NCI-H2227 (cell line): ENCODE results near the gene UBXN10.

Experiments
- DNase-seq: peaks from one replicate; lab custom pipeline; 2025; ENCODE audit not compliant: unreplicated experiment; lab: John Stamatoyannopoulos, UW

Gene UBXN10, protein sequence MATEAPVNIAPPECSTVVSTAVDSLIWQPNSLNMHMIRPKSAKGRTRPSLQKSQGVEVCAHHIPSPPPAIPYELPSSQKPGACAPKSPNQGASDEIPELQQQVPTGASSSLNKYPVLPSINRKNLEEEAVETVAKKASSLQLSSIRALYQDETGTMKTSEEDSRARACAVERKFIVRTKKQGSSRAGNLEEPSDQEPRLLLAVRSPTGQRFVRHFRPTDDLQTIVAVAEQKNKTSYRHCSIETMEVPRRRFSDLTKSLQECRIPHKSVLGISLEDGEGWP

DNA sequence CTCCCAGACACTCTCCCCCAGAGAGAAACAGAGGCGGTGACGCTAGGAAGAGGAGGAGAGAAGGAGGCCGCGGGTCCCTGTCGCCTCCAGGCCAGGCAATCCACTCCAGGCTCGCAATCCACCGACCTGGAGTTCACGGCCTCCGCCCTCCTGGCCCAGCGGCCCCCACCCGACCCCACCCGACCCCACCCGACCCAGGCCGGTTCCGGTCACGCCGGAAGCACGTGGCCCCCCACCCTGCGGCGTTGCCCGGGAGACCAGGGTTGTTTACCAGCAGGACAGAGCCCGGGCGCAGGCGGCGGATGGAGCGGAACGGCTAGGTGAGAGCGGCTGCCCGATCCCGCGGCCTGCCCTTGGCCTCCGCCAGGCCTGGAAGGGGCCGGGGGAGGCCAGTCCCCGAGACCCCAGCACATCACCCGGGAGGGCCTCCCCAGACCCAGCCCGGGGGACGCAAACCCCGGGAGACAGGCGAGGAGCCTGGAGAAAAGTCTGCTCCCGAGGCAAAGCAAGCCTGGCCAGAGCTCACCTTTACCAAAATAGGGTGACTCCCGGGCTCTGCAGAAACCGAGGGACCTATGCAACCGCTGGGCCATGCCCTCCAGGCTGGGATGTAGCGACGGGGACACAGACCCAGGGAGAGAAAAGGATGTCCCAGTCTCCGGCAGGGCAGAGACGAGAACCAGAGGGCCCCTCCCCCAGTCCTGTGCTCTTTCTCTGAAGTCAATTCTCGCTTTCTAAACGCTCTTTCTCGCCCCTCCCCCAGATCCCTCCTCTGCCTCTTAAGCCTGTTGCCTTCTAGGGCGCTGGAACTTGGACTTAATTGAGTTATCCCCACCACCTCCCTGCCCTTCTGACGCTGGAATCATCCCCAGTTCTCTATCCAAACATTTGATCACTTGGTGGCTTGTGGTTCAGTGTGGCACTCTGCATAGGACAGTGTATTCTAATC lies at the start of gene UBXN10, which contains the start of gene PLA2G2C:
Gene UBXN10, plus strand, starts transcription at position 263 of the 949 bp plus-strand sequence. CDS start 4,466 bp downstream, outside the sequence.
Gene PLA2G2C, minus strand, starts transcription at position 685 of the 949 bp plus-strand sequence. CDS start 9,155 bp downstream, outside the sequence.
- peak; percentile 59 for DNase-seq

DNA sequence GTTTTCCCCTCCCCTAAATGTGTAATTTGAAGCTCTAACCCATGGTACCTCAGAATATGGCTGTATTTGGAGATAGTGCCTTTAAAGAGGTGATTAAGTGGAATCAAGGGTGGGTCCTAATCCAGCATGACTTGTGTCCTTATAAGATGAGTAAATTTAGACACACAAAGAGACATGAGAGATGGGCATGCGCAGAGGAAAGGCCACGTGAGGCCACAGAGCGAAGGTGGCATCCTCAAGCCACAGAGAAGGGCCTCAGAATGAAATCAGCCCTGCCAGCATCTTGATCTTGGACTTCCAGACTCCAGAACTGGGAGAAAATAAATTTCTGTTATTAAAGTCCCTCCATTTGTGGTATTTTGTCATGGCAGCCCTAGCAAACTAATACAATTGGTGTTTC lies 49.6 kb upstream of the UBXN10 start:
- no peak for DNase-seq

DNA sequence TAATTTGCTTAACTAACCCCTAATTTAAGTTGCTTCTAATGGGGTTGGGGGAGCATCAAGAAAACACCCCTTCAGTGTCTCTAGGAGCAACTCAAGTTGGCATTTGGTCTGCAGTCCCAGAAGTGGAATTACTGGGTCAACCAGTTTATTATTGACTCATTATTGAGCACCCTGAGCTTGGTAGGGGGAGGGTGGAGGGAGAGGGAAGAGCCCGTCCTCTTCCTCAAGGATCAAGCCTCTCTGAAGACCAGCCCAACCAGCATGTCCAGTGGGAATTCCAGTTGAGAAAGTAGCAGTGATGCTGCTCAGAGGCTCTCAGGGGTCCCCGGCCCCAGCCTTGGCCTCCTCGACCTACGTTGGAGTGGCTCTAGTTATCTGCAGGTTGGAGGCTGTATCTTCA lies 48.8 kb upstream of the UBXN10 start:
- no peak for DNase-seq

DNA sequence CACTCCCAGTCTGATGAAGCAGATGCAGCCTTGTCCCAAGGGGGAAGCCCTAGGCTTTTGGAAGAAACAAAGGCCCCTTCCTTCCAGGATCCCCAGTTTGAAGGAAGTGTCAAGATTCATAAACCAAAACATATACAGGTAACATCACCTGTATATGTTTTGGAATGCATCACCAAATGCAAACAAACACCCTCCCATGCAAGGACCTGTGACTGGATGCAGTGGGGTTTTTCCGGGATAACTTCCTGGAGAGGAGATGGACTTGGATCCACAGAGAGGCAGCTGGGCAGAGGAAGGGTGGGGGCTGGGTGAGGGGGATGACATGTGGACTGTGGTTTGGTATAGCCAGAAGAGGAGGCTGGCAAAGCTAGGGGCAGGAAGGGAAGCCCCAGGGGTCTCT lies 48.3 kb upstream of the UBXN10 start:
- no peak for DNase-seq

DNA sequence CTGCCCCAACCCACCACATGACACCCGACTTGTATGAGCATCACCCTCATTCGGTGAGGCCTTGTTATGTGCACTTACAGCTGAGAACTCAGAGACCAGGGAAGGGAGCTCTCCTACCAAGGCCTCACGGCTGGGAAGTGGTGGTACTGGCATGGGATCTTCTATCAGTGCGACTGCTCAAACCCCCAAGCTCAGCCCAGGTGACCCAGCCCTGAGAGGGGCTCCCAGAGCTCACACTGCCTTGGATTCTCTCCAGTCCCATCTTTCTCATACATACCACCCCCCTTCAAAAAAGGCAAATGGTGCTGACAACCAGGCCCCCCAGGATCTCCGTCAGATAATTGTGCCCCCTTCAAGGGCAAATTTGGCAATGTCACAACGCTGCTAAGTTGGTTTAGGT lies 47.5 kb upstream of the UBXN10 start:
- no peak for DNase-seq

DNA sequence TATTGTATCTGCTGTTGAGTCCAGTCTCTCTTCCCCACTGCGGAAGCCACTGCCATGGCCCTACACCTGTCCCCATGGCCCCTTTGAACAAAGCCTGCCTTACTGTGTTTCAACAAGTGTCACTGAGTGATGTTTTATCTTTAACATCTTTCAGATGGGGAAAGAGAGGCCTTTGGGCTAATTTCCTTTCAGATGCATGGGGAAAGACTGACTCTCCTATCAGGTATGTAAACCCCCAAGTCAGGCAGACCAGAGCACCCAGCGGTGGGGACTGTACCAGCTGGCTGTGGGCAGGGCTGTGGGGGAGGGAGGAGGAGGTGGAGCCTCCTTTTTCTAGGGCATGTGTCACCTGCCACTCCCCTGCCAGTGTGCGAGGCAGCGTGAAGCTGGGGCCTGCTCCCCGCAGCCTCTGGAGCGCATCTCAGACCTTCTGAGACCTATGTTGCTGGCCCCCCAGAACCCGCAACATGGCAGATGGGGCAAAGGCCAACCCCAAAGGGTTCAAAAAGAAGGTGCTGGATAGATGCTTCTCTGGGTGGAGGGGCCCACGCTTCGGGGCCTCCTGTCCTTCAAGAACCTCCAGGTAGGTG lies 46.8 kb upstream of the UBXN10 start, which contains the start of gene PLA2G2F:
Gene PLA2G2F, plus strand, starts transcription at position 363 of the 590 bp plus-strand sequence. Its CDS starts 105 bp downstream, at position 468.
- no peak for DNase-seq

DNA sequence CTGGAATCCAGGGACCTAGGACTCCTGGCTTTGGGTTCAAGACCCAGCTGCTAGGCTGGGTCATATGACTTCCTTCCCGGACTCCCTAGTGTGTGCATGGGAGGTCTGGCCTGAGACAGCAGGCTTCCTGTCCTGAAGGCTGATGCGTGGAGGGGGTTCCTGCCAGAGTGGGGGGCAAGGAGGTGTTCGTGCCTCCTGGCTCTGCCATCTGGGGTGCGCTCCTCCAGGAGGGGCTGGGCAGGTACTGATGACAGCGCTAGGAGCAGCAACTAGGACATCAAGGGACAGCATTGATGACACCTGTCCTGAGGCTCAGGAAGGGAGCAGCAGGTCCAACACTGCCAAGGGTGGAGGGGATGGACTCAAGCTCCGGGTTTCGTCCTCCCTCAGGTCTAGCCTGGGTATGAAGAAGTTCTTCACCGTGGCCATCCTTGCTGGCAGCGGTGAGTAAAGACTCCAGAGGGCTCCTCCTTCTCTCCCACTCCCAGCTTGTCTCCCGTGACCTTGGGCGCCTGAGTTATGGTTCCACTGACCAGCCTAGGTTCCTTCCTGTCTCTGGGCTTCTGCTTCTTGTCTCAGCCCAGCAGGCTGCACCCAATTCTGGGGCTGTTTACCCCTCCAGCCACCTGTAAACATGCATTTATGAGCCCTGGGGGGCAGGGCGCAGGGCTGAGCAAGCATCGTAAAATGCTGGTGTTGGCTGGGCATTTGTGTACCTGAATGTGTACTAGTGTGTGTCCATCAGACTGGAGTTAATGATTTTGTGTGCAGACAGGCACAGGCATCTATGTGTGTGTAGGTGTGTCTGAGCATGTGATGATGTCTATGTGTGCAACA lies 45.9 kb upstream of the UBXN10 start:
- DNase-seq: no peak

DNA sequence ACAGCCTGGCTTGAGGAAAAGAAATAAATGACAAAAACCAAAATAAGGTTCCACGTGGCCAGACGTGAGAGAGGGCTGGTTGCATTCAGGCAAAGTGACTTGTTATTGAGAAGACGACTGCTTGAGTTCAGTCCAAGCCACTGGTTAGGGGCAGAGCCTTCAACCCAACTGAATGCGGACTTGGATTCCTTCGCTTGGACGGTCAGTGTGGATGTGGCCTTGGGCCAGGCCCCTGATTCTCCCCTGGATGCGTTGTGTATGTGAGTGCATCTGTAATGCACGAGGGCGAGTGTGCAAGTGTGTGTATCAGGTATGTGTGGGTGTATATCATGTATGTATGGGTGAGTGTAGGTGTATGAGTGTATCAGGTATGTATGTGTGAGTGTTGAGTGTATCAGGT lies 44.9 kb upstream of the UBXN10 start:
- DNase-seq: no peak

DNA sequence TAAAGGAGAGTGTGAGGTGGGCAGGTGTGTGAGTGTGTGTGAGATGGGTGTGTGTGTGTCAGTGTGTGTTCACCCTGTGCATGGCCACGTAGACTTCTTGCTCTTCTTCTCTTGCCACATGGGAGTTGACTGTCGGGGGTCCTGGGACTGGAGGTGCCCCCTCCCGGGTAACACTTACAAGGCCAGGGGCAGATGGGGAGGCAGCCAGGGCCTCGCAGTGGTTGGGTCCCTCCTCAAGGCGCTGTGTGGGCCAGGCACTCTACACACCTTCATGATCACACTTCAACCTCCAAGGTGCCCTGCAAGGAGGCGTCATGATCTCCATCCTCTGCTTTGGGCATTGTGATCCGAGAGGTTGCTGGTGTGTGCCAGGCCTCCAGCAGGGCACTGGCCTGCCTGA lies 44.4 kb upstream of the UBXN10 start:
- no peak for DNase-seq

DNA sequence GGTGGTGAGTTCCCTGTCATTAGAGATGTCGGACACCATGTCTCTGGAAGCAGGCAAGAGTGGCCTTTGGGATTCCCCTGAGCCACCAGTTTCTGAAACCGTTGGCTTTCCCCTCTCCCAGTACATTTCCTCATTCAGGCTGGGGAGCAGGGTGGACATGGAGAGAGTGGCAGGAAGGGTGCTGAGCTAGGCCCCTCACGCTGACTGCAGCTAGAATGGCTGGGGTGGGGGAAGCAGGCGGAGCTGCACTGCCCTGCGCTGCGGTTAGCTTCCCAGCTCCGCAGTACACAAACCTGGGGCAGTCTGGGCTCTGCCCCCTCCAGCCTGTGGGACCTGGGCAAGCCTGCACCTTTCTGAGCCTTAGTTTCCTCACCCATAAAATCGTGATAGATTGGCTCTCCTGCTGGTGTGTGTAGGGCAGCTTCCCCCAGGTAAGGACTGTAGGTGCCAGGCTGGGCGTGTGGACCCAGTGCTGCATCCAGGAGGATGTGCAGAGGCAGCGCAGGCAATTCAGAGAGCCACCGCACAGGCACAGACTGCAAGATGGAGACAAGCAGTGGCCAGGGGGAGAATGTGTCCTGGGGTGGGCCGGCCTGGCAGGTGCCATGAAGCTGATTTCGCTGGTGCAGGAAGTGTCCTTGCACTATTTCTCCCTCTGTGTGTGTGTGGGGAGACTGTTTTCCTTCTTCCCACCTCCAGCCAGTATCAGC lies 43.7 kb upstream of the UBXN10 start:
- DNase-seq: no peak

DNA sequence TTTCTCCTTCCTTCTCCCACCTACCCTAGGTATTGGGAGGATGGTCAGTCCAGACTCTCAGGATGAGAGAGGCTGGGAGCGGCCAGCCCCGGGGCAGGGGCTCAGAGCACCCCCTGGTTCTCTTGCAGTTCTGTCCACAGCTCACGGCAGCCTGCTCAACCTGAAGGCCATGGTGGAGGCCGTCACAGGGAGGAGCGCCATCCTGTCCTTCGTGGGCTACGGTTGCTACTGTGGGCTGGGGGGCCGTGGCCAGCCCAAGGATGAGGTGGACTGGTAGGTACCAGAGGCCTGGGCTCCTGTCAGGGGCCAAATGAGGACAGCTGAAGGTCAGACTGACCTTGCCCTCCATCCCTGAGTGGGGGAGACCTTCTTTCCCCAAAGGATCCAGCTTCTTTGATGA lies 42.6 kb upstream of the UBXN10 start:
- DNase-seq: no peak

DNA sequence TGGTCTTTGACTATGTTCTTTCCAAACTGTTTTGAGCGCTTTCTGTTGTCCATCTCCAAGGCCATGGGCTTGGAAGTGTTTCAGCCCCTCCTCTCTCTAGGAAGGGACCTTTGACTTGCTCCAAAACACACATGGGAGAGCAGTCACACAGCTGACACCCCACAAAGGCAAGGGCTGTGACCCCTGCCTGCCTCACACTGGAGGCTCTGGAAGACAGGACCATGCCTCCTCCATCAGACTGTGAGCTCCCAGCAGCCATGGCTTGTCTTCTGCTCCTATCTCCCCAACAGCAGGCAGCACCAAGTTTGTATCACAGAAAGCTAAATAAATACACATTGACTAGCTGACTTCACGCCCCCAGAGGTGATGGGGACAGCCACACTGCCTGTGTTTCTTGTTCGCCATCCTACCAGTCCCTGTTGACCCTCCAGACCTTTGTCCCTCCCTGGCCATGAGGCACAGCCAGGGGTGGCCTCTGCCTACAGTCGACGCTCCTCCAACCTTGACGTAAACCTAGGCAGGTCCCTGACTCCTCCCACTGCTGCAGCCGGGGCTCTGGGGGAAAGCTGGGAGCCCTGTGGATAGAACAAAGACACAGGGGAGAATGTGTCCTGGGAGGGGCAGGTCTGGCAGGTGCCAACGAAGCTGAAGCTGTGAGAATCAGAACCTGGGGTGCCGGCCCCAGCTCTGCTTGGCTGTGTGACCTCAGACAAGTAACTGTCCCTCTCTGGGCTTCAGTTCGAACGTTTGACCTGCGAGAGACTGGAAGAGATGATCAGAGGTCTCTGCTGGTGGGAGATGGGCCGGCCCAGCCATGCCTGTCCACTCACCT lies 41.9 kb upstream of the UBXN10 start:
- DNase-seq: no peak

DNA sequence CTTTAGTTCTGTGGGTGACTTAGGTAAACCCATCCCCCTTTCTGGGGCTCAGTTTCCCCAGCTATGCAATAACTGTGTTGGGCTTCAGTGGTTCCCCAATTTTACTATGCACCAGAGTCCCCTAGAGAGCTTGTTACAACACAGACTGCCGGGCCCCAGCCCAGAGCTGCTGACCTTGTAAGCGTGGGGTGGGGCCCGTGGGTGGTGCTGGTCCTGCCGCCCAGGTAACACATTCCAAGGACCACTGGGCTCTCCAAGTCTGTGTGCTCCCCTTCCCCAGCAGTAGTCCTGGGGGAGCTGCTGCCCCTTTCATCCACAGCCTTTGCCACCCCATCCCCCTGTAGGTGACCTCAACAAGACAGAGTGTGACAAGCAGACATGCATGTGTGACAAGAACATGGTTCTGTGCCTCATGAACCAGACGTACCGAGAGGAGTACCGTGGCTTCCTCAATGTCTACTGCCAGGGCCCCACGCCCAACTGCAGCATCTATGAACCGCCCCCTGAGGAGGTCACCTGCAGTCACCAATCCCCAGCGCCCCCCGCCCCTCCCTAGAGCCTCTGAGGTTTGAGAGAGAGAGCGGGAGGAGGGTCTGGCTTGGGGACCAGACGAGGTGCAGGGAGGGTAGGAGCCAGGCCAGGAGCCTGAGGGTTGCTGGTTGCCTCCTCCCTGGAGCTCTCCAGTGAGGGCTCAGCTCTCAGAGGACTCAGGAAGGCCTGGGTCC lies 37.9 kb upstream of the UBXN10 start:
- no peak for DNase-seq

DNA sequence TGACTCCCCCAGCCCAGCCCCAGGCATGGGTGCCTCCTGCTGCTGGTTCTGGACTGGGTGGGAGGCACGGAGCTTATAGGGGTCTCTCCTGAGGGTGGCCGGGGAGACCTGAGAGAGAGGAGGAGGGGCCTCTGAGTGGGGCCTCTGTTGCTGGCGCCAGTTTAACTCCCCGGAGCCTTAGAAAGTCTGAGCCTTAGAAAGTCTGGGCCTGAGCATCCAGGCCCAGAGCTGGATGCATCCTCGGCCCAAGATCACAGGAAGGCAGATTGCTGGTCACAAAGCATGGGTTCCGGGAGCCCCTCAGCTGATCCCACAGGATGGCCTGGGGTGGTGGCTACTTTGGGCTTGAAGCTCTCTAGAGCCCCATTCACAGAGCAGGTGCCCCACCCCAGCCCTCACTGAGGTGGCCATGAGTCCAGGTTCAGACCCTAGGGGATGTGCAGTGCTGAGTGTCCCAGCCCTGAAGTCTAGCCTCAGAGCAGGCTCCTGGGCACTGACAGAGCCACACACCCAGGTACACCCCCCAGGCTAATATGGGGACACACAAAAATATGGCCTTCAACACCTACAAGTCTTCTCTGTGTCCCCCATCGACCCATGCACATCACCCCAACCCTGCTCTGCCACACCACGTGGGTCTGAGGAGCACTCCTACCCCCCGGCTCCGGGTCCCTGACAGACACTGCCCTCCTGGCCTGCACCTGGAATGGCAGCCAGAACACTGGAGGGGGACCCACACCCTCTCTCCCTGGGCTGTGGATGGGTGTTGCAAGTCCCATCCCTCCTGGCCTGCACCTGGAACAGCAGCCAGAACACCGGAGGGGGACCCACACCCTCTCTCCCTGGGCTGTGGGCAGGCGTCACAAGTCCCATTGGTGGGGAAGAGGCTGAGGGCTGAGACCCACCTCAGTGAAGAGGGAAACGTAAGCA lies 37.1 kb upstream of the UBXN10 start:
- DNase-seq: no peak

DNA sequence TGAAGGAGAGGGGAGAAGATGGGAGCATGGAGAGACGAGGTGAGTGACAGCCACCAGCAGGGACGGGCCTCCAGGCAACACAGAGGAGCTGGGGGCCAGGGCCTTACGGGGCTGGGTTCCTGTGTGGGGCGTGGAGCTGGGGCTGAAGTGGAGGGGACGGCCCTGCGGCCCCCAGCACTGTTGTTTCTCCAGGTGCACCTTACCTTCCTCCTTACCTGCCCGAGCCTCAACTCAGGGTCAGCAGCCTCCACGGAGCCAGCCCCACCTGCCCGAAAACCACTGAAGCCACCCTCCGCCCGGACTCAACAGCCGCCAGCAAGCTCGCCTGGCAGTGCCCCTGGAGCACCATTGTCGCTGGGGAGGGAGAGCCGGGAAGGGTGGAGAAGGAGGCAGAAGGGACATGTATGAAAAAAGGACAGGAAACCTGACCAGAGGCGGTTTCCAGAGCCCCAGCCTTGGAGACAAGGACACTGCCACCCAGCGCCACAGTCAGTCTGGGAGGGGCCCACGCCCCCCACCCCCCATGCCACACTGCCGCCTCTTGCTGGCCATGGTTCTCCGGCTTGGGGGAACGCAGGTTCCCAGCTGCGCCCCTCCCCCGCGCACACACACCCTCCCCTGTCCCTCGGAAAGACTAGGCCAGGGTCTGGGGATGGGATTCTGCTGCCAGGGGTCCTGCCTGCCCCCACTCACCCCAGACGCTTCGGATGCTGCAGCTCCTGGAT lies 36.1 kb upstream of the UBXN10 start:
- no peak for DNase-seq

DNA sequence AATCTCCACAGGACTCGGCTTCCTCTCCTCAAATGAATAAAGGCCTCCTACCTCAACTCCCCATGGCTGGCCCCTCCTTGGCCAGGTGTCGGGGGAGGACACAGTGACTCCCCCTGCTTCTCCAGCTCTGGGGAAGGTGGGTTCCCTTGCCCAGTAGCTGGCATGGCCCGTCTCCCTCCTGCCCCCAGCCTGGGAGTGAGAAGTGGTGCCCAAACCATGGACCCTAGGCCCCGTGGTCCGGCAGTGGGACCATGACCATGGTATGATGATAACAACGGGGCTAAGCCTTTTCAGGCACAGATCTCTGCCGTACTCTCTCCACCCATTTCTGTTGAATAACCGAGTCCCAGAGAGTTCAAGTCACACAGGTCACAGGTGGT lies 35.6 kb upstream of the UBXN10 start:
- no peak for DNase-seq

DNA sequence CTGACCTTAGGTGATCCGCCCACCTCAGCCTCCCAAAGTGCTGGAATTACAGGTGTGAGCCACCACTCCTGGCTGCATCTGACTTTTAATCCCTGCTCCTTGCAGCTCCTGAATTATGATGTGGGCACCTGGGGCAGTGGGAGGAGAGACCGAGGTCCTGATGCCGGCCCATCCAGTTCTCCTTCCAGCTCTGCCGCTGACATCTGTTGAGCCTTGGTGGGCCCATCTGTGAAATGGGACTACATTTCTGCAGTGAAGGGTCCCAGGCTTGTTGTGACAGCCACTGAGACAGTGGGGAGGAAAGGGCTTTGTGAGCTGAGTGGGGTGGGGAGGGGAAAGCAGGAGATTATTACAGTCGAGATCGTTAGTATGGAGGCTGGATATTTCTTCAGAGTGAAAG lies 34.9 kb upstream of the UBXN10 start:
- no peak for DNase-seq
